Body of pancreas (tissue), 4 donors: ENCODE measurements around the gene ASTN2.

ENCODE experiments used
- CTCF ChIP-seq, 7 experiments: fragments of 450-650 bp in 4 of 7; fragments of 200-600 bp in 3 of 7; sonication (generic) in 3 of 7; IDR thresholded peaks; one replicate each; pipeline ENCODE4 v1.5.1; 2016 to 2019; ENCODE audit warnings: antibody characterized with exemption in 7 of 7
- POLR2A ChIP-seq, 3 donors: fragments of 450-650 bp; IDR thresholded peaks; one replicate each; pipeline ENCODE4 v1.6.1; 2016; ENCODE audit warnings: antibody characterized with exemption in 3 of 3, mild to moderate bottlenecking in 2 of 3

GRCh38 chr9:116888066-116888465, 526.8 kb downstream of the ASTN2 start:
- TF ChIP-seq CTCF (IDR thresholded peaks at IDR 0.05) (no peak), POLR2A (IDR thresholded peaks at IDR 0.05) (no peak)
